ENCODE results near the gene GSC. TPM values are rescaled to one million over a fixed set of nuclear protein-coding genes. Genes with fewer than 3 reads are reported as not detected.

Gene GSC
- total and polyA plus RNA-seq, 2 donors (not counting 3 experiments of a cell fraction or from before 2014, with no cell fraction given), result not detected

GRCh38 chr14:94722397-94722796 is 47.5 kb downstream of the GSC start:
- ChIA-PET CTCF (no interaction called here), POLR2A (no interaction called here)
- no peak for TF ChIP-seq MYC (IDR thresholded peaks at IDR 0.05; ENCODE audit: low read depth, low read length)
- TF ChIP-seq CTCF (IDR thresholded peaks at IDR 0.05; ENCODE audit: extremely low read depth in 1 of 2, insufficient read depth in 1 of 2, low read depth in 1 of 2, low read length in 2 of 2), result no peak
- TF ChIP-seq FOS (IDR thresholded peaks at IDR 0.05; ENCODE audit: borderline replicate concordance, insufficient read depth, low read length), result no peak
- no peak for TF ChIP-seq POLR2AphosphoS5 (IDR thresholded peaks at IDR 0.05; ENCODE audit: insufficient read depth, low read depth, low read length)
- no peak for TF ChIP-seq EZH2 (IDR thresholded peaks at IDR 0.05; ENCODE audit: borderline replicate concordance, low read depth, low read length, severe bottlenecking)
- no peak for TF ChIP-seq JUN (IDR thresholded peaks at IDR 0.05; ENCODE audit: borderline replicate concordance, insufficient read depth, insufficient read length, low read depth)
- no peak for TF ChIP-seq MAX (IDR thresholded peaks at IDR 0.05; ENCODE audit: insufficient read depth, insufficient read length)
- TF ChIP-seq GATA2 (IDR thresholded peaks at IDR 0.05; ENCODE audit: insufficient read depth, insufficient read length, low read depth, low read length), result no peak

More at GRCh38 chr14:94722397-94722796, 47.5 kb downstream of the GSC start:
- DNase-seq (ENCODE audit: low read depth, low spot score), result no peak
- Histone ChIP-seq H3K79me2 (ENCODE audit: control insufficient read depth, insufficient read depth, low read length) (no peaks in the 10 kb centered on the region), H3K36me3 (ENCODE audit: control insufficient read depth in 2 of 2, extremely low read depth in 1 of 2, insufficient read depth in 2 of 2, low read length in 2 of 2) (no peaks in the 10 kb centered on the region), H4K20me1 (replicated peaks; ENCODE audit: control insufficient read depth, extremely low read depth, insufficient read depth, low read length) (no peaks in the 10 kb centered on the region), H3K27ac (ENCODE audit: insufficient read depth, low read depth, low read length) (no peak overlapping the region), H2AFZ (ENCODE audit: low read depth, low read length) (no peak overlapping the region), H3K4me1 (ENCODE audit: control insufficient read depth, extremely low read depth, insufficient read depth, low read length) (no peaks in the 10 kb centered on the region), H3K9me3 (replicated peaks; ENCODE audit: control insufficient read depth, insufficient read depth, low read length) (no peaks in the 10 kb centered on the region), H3K9ac (replicated peaks; ENCODE audit: extremely low read depth, insufficient read depth, low read length) (no peak overlapping the region), H3K4me2 (ENCODE audit: insufficient read depth, low read length) (no peak overlapping the region), H3K9me1 (replicated peaks; ENCODE audit: control insufficient read depth, extremely low read depth, insufficient read depth, low read length) (no peaks in the 10 kb centered on the region), H3K4me3 (replicated peaks in 1 of 3; ENCODE audit: insufficient read depth in 1 of 3, low read depth in 1 of 3, low read length in 3 of 3) (no peak overlapping the region), H3K27me3 (ENCODE audit: control insufficient read depth in 2 of 2, insufficient read depth in 2 of 2, low read length in 2 of 2) (no peaks in the 10 kb centered on the region)
- no peak for FAIRE-seq
- no TSS peak for BruUV-seq (replicated peaks)
- dilution Hi-C loops (cut with MboI; ENCODE audit: extremely low pct_ligation_motif_present, low sequenced_read_pairs), result no loop called here
- intact Hi-C loops (cut with micrococcal nuclease), result no loop called here

Other genes with a start within 250 kb of the GSC start
- not detected in 2 replicates for gene SERPINA4, start 208.7 kb downstream of the GSC start, total RNA-seq
- gene SERPINA4, start 208.7 kb downstream of the GSC start, polyA plus RNA-seq, result not detected in 2 replicates
- not detected in 2 replicates for gene SERPINA5, start 188.7 kb downstream of the GSC start, total RNA-seq
- gene SERPINA5, start 188.7 kb downstream of the GSC start, polyA plus RNA-seq, result 0.08 and 0.12 TPM in 2 replicates
- not detected in 2 replicates for gene SERPINA3, start 157.7 kb downstream of the GSC start, total RNA-seq
- not detected in 2 replicates for gene SERPINA3, start 157.7 kb downstream of the GSC start, polyA plus RNA-seq

All from endothelial cell of umbilical vein (primary cell).